ENCODE results near the gene MAPKAP1.

- TF ChIP-seq EZH2 (IDR thresholded peaks at IDR 0.05; ENCODE audit: low read length) (no peak), CTCF (optimal IDR thresholded peaks at IDR 0.05 in 1 of 3, IDR thresholded peaks at IDR 0.05 in 1 of 3, conservative IDR thresholded peaks at IDR 0.05 in 1 of 3; ENCODE audit: extremely low read depth in 1 of 3, insufficient read depth in 2 of 3, low read length in 3 of 3) (no peak)
Observed at GRCh38 chr9:125536167-125536772, 170.7 kb downstream of the MAPKAP1 start.

Measured in keratinocyte (primary cell).